ENCODE measurements around the gene LDLRAD4.
A peak's percentile ranks its signal among the peaks of the same experiment; 100 is the strongest.

LDLRAD4 gene

DNA sequence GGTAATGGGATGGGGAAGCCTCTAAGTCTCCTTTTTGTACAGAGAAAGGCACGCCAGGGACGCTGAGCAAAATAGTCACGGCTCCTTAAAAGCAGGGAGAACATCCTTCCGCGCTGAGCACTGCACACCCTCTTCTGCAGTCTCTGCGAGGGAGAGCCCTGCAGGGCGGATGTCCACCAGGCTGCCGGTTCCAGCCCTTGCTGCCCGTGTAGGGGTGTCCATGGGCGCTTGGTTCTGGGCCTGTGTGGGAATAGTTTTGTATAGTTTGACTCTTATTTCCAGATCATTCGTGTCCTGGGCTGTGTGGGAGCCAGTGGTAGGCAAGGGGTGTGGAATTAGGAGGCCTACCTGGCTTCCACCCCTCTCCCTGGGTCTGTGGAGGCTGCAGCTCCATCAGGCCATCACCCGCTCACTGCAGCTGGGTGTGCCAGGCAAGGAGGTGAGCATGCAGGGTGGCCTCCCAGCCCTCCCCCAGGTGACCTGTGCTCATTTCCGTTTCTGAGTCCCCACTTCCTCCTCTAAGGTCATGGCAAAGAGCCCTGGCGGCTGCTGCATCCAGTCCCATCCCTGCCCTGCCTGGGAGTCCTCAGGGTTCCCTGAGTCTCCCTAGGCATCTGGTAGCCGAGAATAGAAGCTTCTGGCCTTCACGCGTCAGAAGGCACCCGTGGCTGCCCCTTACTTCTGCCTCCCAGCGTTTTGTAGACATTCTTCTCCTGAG, 202.6 kb downstream of the LDLRAD4 start:
- no peak for DNase-seq (ENCODE audit: low read depth in 2 of 2, low spot score in 1 of 2)

DNA sequence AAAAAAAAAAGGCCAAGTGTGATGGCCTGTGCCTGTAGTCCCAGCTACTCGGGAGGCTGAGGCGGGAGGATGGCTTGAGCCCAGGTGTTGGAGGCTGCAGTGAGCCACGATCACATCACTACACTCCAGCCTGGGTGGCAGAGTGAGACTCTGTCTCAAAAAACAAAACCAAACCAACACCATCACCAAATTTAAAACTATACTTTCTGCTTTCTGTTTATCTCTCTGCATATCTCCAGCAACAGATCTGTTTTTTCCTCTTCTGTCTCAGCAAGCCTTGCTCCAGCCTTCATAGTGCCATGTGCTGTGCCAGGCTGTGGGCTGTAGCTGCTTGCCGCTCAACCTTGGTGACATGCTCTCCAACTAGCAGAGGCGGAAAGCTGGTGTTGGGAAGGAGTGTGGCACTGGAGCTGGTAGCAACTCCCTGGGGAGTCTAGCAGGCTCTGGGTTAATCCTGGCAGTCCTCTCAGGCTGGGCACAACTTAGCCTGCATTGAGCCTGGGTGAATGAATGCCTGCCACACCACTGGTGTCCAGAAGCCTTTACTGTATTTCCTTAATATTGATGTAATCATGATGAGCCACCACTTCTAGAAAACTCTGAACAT, 204.1 kb downstream of the LDLRAD4 start:
- DNase-seq (ENCODE audit: low read depth in 2 of 2, low spot score in 1 of 2) = no peak

DNA sequence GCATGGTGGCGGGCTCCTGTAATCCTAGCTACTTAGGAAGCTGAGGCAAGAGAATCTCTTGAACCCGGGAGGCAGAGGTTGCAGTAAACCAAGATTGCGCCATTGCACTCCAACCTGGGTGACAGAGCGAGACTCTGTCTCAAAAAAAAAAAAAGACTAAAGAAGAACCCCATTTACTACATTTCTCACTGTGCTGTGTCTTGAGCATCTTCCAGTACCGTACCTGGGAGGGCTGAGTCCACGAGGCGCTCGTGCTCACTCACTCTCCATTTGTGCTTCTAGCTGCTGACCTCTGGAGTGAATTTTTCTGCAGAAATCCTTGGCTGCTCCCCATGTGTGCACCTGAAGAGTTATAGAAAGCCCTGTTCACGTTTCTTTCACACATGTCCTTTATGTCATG, 204.8 kb downstream of the LDLRAD4 start:
- DNase-seq (ENCODE audit: low read depth in 2 of 2, low spot score in 1 of 2) = no peak

DNA sequence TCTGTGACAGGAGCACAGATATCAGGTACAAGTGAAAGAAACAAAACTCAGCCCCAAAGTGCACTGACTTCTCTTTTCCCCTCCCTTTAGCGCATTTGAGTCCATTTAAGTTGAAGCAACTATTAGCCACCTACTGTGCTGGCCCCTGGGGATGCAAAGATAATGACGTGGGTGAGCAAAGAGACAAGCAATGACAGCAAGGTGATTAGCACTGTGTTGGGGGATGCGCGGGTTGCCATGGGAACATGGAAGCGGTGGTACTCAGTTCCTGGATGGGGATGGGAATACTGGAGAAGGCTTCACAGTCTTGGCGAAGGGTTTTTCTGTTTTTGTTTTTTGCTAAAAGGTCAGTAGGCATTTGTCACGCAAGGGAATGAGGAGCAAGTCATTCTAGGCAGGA, 205.8 kb downstream of the LDLRAD4 start:
- no peak for DNase-seq (ENCODE audit: low read depth in 2 of 2, low spot score in 1 of 2)

DNA sequence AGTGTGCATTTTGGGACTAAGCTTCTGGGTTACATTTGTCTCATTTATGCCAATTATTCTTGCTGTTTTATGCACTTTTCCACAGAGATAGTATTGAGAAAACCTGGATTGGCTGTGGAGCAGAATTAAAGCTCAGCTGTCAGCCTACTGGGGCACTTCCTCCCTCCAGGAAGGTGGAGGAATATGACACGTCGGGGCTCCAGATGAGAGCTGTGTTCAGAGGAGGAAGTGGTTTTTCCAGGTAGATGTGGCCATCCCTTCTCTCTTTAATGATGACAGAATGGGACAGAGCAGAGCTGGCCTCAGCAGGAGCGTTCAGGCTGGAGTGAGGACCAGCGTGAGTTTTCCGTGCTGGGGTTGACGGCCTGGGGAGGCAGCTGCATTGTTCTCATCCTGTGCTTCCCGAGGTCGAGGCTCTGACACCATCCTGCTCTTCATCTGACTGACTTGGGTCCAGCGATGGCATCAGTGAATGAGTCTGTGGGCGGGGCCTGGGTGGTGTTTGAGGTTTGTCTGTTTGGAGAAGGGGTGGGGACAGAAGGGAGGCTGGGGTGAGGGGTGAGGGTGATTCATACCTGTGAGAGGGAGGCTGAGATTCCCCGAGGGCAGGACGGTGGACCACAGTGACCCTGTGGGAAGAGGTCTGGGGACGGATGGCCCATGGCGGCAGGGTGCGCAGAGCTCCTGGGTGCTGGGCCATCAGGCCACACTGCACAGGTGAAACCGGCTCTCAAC, 207.0 kb downstream of the LDLRAD4 start:
- no peak for DNase-seq (ENCODE audit: low read depth in 2 of 2, low spot score in 1 of 2)

DNA sequence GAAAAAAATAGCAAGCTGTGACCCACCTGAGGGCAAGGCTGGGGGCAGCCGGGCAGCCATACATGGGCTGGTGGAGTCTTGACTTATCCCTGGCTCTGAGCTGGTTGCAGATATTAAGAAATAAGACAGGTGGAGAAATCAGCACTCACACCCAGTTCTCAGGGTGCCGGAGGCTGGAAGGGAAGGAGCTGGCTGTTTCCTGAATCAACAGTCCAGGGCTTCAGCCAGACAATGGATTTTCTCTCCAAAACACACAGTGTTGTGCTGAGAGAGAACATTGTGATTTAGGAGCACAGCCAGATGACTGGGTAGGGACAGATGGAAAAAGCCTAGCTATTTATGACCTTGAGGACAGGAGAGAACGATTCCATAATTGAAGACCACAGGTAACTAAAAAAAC, 208.8 kb downstream of the LDLRAD4 start:
- DNase-seq (ENCODE audit: low read depth in 2 of 2, low spot score in 1 of 2) = no peak

DNA sequence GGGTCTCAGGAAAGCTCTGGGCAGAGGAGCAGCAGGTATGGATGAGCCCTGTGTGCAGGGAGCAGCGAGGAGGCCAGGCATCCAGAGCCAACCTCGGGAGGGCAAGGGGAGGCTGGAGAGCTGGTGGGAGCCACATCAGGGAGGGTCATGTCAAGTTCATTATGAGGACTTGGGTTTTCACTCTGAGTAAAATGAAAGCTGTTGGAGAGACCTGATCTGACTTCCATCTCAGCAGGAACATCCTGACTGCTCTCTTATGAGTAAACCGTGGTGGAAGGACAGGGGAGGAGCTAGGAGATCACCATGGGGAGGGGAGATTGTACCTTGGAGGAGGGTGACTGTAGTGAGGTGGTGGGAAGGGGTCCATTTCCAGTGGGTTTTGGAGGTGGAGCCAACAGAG, 209.8 kb downstream of the LDLRAD4 start:
- DNase-seq (ENCODE audit: low read depth in 2 of 2, low spot score in 1 of 2) = no peak

DNA sequence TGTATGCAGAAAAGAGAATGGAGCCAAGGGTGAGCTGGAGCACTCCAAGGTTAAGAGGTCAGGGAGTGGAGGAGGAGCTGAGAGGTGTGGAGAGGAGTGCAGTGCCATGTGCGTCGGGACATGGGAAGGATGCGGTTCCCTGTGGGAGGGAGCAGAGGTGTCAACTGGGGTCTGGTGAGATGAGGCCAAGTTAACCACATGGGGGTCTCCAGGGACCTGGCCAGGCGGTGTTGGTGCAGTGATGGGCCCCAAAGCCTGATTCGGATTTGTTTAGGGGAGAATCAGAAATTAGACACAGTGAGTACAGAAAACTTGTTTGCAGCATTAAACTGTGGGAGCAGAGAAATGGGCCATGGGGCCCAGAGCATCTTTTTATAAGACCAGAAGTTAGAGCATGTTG, 210.5 kb downstream of the LDLRAD4 start:
- DNase-seq (ENCODE audit: low read depth in 2 of 2, low spot score in 1 of 2) = no peak

DNA sequence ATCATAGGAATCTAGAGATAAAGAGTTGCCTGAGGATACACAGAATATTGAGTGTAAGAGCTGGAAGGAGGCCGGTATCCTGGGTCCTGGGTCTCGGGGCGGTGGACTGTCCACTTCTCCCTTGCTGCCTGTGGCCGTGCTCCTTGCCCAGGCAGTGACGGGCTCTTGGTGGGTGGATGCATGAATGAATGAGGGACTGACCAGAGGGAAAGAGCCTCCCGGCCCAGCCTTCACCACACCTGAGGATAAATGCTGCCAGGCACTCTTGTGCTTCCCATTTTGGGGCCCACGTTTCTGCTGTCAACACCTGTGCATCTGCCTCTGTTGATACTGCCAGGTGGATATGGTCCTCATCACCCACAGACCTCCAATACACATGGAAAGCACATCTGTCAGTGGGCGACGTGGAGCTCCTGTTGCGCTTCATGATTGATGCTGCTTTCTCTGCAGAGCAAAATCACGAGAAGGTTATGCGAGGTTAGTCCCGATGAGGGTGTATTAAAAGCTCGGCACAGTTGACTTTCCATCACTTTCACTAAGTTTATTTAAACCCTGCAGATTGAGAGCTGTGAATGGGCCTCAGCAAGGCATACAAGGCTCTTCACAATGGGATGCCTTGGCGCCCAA, 211.4 kb downstream of the LDLRAD4 start:
- no peak for DNase-seq (ENCODE audit: low read depth in 2 of 2, low spot score in 1 of 2)

DNA sequence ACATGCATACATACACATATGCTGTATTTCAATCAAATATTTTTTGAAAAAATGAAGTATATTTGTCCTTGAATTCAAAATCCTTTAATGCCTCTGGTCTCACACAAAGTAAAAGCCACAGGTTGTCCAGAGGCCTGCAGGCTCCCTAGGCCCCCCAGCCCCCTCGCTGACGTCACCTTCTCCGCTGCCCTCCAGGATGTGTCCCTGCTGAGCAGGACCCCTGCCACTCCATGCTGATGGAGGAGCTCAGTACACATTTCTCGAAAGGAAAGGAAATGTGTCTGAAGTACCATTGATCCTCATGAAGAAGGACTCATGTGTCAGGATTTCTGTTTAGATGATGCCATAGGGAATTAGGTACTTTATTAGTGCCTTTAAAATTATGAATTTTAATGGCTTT, 212.1 kb downstream of the LDLRAD4 start:
- DNase-seq (ENCODE audit: low read depth in 2 of 2, low spot score in 1 of 2) = no peak

DNA sequence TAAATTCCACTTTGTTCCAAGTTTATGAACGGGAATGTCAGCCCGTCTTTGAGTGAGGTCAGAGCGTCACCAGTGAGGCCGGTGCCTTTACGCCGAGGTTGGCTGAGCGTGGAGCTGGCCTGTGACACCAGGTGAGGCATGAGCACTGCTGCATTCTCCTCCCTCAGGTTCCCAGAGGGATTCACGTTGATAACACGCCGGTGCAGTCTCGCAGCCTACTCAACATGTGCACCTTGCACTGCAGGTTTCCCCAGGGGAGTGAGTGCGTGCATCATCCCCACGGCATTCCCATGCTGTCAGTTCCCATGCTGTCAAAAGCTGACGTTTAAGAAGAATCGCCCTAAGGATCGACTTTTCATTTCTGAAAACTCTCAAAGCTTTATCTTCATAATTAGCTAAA, 213.3 kb downstream of the LDLRAD4 start:
- no peak for DNase-seq (ENCODE audit: low read depth in 2 of 2, low spot score in 1 of 2)

DNA sequence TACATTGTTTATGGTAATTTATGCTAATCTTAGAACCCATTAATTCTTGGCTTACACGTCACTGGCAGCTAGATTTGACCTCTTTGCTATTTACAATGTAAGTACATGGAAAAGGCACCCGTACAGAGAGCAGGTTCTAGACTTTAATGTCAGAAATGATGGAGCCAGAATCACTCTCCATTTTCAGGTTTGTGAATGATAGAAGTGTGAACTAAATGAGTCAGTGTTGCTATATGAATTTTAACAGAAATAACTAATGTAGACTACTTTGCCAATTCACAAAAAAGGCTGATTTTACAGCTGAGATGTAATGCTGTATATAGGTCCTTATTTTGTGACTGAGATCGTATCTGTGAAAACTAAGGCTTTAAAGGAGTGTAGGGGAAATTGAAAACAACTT, 214.6 kb downstream of the LDLRAD4 start:
- DNase-seq (ENCODE audit: low read depth in 2 of 2, low spot score in 1 of 2) = no peak

DNA sequence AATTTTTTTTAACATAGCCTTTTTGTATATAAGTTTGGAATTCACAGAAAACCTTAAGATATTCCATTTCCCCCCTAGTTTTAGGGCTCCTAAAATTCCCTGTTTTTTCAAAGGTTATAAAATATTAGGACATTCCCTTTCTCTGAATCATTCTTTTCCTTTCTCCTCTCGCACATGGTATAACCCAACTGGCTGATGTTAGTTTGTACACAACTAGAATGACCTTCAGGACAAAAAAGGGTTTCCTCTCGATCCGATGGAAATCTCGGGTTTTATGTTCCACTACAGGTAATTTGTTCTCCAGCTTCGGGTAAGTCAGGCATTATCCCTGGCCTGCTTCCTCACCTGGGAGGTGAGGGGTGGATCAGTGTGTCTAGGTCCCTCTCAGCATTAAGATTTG, 215.1 kb downstream of the LDLRAD4 start:
- no peak for DNase-seq (ENCODE audit: low read depth in 2 of 2, low spot score in 1 of 2)

DNA sequence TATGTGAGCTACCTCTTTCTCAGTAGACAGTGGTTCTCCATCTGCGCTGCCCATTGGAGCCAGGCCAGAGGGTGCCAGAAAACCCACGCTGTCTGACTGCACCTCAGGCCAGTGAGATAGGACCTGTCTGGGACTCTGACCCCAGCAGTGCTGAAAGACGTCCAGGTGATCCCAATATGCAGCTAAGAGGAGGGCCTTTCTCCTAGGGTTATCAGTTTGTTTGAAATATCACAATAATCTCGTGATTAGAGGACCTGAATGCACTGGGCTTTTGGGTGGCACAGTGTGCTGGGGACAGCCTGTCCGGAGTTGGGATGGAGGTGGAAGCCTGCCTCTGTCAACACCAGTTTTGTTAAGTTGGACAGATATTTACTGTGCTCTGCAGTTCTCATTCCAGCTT, 216.3 kb downstream of the LDLRAD4 start:
- no peak for DNase-seq (ENCODE audit: low read depth in 2 of 2, low spot score in 1 of 2)

DNA sequence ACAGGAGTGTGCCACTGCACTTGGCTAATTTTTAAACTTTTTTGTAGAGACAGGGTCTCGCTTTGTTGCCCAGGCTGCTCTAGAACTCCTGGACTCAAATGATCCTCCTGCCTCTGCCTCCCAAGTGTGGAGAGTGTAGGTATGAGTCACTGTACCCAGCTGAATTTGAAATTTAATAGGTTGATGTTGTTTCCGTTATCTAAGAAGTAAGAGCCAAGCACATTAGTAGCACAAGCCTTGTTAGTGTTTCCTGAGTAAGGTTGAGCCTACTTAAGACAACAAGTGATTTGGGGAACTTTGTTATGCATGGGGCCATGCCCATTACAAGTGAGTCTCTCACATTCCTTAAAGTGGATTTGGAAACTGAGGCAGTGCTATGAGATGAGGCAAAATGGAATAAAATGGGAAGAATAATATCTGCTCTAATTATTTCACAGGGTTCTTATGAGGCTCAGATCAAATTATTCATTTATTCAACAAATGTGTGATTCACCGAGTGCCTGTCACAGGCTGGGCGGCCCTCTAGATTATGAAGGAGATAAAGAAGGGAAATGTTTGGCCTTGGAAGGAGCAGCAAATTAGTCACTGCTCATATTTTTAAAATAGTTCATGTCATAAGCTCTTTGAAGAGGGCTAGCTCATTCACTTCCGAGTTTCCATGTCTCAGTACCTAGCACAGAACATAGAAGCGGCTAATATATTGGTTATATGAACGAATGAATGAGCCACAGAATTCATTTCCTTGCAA, 217.2 kb downstream of the LDLRAD4 start:
- DNase-seq (ENCODE audit: low read depth in 2 of 2, low spot score in 1 of 2) = no peak

DNA sequence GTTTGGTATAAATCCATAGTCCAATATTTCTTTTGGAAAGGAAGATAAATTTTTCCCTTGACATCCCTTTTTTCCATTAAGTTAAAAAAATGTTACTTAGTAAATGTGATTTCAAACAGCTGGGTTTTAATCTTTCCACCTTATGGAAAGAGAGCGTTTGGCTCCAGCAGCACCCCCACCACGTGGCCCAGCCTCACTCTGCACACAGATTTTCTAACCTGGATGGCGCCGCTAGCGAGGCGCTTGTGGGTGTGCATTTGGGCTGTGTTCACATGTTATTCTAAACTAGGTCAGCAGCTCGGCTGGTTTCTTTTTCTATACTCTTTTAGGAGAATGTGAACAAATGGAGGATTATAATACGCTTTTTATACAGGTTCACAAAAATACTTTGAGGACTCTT, 218.0 kb downstream of the LDLRAD4 start:
- DNase-seq (ENCODE audit: low read depth in 2 of 2, low spot score in 1 of 2) = no peak

DNA sequence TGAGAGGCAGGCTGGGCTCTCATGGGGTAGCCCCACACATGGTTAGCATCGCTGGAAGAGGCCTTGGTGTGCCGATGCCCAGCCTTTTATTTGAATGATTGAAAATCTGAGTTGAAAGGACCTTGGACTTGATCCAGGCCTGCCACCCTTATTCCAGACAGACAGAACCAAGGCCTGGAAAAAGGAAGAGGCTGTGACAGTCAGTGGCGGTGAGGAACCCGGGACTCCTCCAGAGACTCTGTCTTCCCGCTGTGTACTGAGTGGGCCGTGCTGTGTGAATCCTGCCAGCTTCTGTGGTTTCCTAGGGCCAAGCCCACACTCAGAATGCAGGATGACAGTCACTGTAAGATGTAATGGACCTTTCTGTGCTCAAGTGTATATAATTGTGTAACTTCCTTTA, 218.5 kb downstream of the LDLRAD4 start:
- no peak for DNase-seq (ENCODE audit: low read depth in 2 of 2, low spot score in 1 of 2)

DNA sequence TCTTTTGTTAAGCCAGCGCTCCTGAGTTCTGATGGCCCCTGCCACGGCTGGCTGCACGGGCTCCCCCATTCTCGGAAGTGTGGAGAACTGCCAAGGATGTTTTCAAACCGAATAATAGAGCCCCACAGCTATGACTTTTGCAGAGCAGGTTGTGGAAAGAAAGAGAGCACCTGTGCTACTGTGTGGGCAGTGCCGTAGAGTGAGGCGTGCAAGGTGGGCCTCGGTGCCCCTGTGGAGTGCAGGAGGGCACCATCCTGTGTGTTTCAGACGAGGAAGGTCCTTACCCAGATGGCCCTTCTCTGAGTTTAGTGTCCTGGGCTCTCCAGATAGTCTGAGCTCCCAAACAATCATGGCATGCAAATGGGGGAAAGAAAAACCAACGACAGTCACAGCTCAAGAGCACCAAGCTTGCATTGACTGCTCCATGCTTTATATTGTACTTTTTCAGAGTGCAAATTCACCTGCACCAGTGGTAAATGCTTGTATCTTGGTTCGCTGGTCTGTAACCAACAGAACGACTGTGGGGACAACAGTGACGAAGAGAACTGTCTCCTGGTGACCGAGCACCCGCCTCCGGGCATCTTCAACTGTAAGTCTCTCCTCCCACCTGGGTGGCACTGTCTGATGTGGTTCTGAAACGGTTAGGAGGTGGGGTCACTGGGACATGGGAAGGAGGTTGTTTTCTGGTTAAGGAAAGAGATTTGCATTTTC, 219.4 kb downstream of the LDLRAD4 start:
- DNase-seq (ENCODE audit: low read depth in 2 of 2, low spot score in 1 of 2) = peak in 1 of 2 donors; percentile 12

DNA sequence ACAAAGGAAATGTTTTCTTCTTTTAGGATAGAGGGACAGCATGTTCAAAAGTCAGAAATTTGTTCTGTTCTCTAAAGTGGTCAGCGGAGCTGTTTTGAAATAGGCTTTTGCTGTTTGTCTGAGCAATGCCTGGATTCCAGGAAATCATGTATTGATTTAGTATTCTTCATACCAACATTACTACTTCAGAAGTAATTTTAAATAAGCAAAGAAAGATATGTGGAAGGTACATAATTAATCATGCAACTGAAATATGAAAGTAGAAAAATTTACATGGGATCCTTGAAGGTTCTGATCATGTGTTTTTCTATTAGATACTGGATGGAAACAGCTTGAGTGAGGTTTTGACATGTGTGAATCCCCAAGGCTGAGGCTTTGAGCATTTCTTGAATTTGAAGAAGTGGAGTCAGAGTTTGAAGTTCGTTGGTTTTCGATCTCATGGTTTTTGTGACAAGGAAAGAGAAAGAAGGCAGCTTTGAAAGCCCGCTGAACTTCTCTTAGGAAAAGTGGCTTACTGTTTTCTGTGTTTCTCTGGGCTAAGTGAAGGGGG, 220.0 kb downstream of the LDLRAD4 start:
- no peak for DNase-seq (ENCODE audit: low read depth in 2 of 2, low spot score in 1 of 2)

DNA sequence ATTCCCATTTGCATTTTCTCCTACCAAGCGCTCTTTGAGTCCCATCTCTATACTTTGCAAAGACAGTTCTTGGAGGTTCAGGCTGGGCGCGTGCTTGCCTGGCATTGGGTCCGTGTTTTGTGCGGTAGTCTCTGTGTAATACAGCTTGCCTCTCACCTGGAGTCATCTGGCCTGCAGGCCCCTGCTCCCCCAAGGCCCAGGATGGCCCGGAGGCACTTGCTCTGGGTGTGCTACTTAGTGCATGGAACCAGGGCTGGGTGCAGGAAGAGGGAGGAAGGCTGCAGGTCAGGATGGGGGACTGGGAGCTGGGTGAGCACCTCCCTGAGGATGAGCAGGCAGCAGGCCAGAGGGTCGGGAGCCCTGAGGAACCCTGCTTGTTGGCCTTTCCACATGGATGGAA, 220.9 kb downstream of the LDLRAD4 start:
- no peak for DNase-seq (ENCODE audit: low read depth in 2 of 2, low spot score in 1 of 2)

Data from stimulated activated CD8-positive, alpha-beta memory T cell treated with anti-CD3 and anti-CD28 coated beads, Interleukin-4, amount 100 ng/mL, for 4 hours (primary cell).